ENCODE results near the gene DEDD. TPM values are rescaled to one million over a fixed set of nuclear protein-coding genes. Genes with fewer than 3 reads are reported as not detected.
"Not testable (repeated sequence)": the region's sequence is repeated elsewhere in the genome, so short reads cannot be mapped to it uniquely, and the experiment has no call there.

Gene DEDD
- total RNA-seq, 1 donor from 2014 or later: 39.1 TPM

DNA sequence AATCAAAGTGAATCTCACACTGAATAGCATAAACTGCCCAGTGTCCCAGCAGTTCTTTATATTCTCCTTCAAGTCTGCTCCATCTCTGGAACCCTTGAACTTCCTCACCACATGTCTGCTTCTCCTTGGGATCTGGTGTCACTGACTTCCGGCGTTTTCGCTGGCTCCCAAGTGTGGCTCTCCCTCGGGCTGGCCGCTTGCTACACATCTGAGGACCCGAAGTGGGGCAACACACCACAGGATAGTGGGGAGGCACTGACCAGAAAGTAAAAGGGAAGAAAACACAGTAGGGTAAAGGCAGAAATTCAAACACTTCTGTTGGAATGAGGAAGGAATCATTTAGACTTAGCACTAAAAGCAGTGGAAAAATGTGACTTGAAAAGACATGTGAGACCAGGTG lies 9.5 kb downstream of the DEDD start:
- no peak for DNase-seq

DNA sequence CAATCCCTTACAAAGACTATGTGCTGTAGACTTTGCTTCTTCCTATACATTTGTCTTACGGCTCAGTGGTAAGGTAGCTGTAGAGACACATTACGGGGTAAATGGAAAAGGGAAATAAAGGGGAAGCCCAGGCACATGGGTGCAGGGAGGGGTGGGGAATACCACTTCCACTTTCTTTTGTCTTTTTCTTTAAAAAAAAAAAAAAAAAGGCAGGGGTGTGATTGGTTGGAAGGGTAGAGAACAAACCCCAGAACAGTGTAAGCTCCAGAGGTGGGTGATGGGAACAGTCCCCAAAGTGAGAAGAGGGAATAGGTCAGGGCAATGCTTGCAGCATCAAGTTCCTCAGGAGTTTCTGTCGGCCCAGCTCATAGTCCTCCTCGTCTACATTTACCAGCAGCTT lies 10.6 kb downstream of the DEDD start:
- no peak for DNase-seq

DNA sequence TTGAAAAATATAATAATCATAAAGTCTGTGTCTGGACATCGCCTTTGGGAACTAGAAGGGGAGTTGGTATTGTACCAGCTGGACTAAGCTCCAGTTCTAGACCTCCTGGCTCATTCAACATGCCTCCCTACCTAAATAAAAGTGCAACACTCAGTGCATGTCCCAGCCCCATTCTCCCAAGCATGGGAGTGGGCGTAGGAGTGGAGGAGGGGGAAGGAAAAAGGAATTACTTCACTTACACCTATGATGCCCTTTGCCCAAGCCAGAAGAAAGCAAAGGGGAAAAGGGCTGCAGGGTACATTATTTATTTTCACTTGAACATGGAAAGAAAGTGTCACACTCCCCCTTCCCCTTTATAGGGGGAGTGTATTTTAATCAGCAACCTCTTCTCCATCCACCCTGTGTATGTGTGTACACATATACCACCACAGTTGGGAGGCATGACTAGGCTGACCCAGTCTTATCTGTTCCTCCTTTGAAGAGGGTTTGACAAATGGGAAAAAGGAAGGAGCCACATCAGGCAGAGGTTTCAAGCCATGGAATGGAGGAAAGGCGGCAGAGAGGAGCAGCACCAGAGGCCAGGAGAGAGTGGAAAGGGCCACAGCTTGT lies 11.3 kb downstream of the DEDD start:
- no peak for DNase-seq

DNA sequence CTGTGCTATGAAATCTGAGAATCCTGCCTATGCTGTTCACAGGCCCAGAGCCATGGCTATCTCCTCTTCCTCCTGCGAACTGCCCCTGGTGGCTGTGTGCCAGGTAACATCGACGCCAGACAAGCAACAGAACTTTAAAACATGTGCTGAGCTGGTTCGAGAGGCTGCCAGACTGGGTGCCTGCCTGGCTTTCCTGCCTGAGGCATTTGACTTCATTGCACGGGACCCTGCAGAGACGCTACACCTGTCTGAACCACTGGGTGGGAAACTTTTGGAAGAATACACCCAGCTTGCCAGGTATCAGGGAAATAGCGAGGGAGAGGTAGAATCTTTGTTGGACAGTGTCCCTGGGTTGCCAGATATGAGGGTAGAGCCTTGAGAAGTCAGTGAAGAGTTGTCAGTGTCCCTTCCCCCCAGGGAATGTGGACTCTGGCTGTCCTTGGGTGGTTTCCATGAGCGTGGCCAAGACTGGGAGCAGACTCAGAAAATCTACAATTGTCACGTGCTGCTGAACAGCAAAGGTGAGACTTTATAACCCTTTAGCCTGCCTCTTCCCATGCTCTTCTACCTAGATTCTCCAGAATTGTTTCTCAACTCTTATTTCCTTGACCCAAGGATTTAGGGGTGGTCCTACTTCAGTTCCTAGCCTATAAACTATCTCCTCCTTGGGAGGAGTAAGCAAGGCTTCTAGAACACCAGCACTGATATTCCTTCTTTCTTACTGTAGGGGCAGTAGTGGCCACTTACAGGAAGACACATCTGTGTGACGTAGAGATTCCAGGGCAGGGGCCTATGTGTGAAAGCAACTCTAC lies 13.2 kb downstream of the DEDD start:
- peak; percentile 77 for DNase-seq

DNA sequence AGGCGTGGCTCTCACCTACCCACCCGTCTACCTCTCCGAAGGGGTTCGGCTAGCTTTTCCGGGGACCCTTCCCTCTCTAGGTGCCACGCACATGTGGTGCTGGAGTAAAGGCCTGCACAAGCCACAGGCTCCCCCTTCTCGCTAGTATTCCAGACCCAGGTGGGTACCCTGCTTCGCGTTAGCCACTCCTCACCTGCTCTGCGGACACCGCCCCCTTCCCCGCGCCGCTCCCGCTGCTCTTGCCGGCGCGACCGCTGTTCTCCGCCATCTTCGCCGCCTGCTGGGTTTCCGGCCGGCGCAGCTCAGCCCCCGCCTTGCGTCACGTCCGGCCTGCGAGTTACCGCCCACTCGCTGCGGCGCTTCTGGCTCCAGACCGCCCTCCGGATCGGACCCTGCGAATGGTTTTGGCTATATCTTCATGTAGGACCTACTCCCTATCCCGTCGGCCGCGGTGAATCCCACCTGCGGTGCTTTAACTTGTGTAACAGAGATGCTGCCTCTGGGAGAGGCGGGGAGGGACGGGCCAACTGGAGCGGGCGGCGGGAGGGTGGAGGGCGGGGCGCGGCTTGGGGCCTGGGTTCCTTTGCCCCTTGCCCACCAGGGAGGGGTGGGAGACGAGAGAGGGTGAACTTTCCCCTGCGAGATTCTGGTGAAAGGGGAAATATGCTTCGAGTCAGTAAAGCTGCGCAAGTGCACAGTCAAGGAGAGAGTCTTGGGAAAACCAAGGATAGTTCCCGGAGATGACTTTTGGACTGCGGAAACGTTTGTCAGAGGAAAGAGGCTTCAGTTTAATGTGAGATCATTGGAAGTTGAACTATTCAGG lies 14.5 kb downstream of the DEDD start, which contains the start of the genes NIT1 and PFDN2:
TSS of gene NIT1 (plus strand) at position 347 of the 823 bp plus-strand sequence. CDS start at position 419, 72 bp downstream.
TSS of gene PFDN2 (minus strand) at position 279 of the 823 bp plus-strand sequence. CDS start at position 268, 11 bp downstream.
- peak; percentile 91 for DNase-seq

DNA sequence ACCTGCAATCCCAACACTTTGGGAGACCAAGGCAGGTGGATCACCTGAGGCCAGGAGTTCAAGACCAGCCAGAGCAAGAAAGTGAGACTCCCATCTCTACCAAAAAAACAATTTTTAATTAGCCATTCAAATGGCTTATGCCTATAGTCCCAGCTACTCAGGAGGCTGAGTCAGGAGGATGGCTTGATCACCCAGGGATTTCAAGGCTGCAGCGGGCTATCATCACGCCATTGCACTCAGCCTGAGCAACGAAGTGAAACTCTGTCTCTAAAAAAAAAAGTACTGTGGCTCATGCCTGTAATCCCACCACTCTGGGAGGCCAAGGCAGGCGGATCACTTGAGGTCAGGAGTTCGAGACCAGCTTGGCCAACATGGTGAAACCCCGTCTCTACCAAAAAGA lies 16.5 kb downstream of the DEDD start:
- not testable (repeated sequence) for DNase-seq

DNA sequence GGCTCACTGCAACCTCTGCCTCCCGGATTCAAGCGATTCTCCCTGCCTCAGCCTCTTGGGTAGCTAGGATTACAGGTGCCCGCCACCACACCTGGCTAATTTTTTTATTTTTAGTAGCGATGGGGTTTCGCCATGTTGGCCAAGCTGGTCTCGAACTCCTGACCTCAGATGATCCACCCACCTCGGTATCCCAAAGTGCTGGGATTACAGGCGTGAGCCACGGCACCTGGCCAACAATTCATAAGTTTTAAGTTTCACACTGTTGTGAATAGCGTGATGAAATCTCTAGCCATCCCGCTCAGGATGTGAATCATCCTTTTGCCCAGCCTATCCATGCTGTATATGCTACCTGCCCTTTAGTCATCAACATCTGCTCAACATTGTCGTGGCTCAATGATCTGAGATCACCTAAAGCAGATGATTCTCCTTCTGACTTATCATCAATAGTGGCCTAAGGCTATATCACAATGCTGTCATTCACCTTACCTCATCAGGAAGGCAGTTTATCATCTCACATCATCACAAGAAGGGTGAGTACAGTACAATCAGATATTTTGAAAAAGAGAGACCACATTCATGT lies 17.2 kb downstream of the DEDD start:
- peak; percentile 93 for DNase-seq

DNA sequence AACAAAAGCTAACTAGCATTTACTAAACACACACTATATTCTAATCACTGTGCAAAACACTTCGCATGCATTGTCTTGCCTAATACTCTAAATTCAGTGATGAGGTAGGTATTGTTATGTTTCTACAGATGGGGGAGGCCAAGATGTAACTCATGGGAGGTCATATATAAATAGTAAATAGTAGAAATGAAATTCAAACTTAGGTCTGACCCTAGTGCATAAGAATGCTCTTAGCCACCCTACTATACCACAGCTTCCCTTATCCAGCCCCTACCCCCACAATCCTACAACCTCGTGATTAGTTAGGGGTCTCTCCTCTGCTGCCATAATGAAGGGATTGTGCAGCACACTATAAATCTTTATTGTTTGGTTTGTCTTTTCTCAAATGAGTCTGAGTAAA lies 17.9 kb downstream of the DEDD start:
- DNase-seq: no peak

DNA sequence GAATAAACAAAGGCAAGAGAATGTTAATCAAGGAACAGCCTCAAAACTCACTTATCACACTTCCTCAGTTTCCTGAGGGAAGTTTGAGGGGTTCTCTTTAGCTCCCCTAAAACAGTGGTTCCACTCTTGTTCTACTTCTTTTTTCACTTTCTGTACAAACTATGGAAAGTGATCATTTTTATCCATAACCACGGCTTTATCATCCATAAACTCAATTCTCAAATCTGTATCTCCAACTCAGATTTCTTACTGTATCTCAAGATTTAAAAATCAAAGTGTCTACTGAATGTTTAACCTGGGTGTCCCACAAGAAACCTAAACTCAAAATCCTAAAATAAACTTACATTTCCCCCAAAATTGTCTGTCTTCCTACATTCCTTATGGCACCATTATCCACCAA lies 18.6 kb downstream of the DEDD start:
- DNase-seq: no peak

DNA sequence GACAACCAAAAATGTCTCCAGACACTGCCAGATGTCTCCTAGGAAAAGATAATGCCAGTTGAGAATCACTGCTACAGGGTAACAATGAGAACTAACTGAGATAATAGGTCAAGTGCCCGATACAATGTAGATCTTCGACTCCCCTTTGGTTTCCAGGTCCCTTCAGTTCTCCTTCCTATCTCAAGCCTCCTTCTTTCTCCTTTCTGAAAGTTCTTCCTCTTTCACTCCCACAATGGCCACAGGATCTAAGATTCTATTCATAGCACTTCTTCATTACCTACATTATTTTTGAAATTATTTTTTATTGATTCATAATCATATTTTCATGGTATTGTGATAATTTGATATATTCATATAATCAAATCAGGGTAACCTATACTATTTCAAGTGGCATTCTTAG lies 20.9 kb downstream of the DEDD start:
- no peak for DNase-seq

DNA sequence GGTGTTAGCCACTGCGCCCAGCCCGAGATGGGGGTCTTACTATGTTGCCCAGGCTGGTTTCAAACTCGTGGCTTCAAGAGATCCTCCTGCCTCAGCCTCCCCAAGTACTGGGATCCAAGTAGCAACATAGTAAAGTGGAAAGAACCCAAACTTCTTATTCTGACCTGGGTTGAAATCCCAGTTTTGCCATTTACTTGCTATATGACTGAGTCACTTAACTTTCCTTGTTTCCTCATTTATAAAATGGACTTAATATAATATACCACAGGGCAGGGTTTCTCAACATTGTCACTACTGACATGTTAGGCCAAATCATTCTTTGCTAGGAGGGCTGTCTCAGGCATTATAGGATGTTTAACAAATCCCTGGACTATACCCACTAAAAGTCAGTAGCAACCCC lies 21.4 kb downstream of the DEDD start:
- DNase-seq: no peak

DNA sequence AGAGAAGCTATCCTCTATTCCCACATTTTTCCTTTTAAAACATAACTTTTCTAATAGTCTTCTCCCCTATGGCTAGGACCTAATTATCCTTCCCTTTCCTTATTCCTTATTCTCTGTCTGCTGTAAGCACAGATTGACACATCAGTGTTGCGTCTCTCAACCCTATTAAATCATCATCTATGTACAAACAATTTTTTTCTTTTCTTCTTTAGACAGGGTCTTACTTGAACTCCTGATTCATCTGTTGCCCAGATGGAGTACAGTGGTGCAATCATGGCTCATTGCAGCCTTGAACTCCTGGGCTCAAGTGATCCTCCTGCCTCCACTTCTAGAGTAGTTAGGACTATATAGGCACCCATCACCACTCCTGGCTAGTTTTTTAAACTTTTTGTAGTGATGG lies 26.0 kb downstream of the DEDD start:
- DNase-seq: no peak

DNA sequence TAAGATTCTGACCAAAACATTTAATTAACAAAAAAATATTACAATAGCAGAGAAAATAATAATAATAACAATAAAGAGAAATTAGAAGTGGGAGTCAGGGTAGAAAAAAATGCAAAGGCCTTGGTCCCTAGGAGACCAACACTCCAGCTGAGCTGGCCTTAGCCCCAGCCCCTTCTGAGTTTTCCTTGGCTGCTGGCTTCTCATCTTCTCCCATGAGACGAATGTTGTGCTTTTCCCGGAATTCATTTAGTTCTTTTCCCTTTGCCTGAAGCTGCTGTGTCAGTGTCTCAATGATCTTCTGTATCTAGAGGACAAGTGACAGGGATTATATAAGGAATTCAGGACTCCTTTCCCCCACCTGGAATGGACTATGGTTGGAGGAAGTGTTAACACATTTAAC lies 31.9 kb downstream of the DEDD start:
- DNase-seq: no peak

DNA sequence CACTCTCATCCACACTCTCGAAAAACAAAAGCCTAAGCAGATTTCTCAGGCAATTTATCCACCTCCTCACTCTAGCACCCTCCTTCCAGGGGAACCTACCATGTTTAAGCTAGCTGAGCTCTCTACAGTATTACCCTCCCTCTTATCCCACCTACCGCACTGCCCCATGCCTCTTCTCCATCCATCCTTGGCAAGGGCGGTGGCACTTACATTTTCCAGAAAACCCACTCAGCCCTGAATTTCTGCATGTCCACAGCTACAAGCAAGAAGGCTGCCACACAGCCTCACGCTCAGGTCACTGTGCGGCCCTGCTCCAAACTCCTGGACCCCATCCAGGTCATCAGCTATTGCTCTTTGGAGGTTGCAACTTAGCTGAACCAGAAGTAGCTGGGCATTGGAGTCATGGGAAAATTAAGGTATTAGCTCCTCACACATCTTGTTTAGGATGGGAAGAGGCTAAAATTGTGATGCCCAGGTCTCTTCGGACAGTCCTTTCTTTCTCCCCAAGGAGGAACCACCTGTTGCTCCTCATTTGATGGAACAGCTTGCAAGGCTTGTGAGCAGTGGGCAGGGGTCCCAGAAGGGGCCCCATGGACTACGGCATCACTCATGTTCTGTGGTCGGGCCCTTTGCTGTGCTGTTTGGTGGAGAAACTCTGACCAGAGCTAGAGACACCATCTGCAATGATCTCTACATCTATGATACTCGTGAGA lies 33.2 kb downstream of the DEDD start:
- no peak for DNase-seq

DNA sequence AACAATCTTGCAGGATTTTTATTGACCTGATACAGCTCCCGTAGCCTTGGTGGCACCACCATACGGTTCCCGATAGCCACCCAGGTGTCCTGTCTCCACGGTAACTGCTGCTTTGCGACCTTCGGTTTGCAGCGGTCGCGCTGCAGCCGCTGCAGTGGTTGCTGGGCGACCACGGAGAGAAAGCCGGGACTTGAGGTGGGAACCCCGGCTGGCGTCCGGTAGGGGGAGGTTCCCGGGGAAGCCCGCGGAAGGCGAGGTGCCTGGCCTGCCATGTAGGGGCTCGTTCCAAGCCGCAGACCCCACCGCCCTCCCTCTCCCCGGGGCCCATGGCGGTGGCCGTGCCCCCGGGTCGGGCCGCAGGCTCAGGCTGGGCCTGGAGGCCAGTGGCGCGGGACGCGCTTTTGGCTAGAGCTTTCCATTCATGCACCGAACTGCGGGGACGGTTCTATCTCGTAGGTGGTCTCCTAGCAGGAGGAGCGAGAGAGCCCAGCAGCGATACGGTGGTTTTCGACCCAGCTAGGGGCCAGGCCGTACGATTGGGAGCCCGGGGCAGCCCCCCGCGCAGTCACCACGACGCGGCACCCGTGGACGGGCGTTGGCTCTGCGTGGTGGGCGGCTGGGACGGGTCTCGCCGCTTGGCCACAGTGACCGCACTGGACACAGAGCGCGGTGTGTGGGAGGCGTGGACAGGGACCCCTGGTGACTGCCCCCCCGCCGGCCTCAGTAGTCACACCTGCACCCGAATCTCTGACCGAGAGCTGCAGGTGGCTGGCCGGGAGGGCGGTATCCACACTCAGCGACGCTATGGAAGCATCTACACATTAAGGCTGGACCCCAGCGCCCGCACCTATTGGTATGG lies 34.0 kb downstream of the DEDD start, which contains the start of gene KLHDC9:
TSS of gene KLHDC9 (plus strand) at position 152 of the 859 bp plus-strand sequence. CDS start at position 327, 175 bp downstream.
- peak; percentile 88 for DNase-seq

DNA sequence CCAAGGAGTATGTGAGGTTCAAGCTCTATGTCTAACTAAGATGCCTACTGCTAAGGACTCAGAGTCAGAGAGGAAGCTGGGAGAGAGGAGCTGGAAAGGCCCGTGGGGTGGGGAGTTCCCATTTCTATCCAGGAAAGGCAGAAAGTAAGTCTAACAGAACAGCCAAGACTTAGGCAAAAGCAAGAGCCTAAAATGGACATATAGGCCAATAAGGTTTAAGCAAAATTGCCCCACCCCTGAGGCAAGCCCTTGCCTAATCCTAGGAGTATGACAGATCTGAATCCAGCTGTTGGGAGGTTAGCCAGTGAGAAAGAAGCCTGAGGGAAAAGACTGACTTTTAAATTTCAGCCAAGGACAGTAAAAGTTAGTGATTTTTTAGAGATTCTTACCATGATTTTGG lies 35.9 kb downstream of the DEDD start:
- no peak for DNase-seq

DNA sequence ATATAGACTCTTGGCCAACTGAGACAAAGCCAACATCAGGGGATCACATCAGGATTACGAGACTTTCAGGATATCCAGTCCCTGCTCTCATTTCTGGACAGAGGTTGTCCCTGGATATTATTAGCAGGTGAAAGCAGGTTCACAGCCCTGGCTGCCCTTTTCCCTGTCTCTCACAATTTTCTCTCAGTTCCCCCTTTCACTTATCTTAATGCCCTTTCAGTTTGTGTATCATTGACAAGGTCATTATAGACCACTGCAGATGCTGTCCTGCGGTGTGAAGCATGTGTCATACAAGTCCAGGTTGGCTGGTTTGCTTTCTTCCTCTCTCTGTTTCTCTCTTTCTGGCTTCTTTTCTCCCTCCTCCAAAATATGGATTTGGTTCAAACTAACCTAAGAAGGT lies 36.5 kb downstream of the DEDD start:
- DNase-seq: no peak

DNA sequence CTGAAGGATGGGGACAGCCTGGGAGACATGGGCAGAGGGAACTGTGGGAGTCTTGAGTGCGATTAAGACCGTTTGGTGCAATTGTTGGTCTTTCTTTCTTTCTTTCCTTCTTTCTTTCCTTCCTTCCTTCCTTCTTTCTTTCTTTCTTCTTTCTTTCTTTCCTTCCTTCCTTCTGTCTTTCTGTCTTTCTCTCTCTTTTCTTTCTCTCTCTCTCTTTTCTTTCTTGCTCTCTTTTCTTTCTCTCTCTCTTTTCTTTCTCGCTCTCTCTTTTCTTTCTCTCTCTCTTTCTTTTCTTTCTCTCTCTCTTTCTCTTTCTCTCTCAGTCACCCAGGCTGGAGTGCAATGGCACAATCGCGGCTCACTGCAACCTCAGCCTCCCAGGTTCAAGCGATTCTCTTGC lies 37.2 kb downstream of the DEDD start:
- no peak for DNase-seq

DNA sequence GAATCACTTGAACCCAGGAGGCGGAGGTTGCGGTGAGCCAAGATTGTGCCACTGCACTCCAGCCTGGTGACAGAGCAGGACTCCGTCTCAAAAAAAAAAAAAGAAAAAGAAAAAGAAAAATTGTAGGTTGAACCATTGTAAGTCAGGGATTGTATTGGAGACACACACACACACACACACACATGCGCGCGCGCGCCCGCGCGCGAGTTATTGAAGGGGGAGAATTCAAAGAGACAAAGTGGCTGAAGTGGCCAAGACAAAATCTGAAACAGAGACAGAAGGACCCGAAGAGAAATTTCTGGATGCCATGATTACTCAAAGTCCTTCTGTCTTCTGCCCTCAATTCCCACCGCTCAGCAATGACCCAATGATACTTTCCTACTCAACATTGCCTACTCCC lies 38.0 kb downstream of the DEDD start:
- no peak for DNase-seq

DNA sequence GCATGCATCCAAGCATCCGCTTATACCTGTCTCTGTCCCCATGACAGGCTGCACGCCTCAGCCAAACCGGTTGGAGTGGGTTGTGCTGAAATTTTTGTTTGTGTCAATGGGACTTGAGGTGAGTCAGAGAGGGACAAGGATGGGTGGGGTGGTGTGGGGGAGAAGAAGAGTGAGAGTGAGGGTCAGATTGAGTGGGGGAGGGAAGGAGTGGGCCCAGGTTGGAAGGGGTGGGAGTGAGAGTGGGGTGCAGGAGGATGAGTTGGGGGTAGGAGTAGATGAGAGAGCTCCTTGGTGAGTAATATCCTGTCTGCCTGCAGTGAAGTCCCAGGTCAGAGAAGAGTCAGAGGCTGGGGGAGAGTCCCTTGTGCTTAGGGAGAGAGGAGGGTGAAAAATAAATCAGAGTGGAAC lies 39.8 kb downstream of the DEDD start:
- DNase-seq: no peak
